Measurements from ENCODE around the gene HADHA.
"Not testable (repeated sequence)": the region's sequence is repeated elsewhere in the genome, so short reads cannot be mapped to it uniquely, and the experiment has no call there.

Gene HADHA

GRCh38 chr2:26166541-26166940 lies 77.9 kb downstream of the HADHA start:
- not testable (repeated sequence) for H3K9ac ChIP-seq (ENCODE audit: low read length); H3K4me1 ChIP-seq (ENCODE audit: control insufficient read depth, insufficient read depth, low read length)

GRCh38 chr2:26165403-26165802 lies 79.0 kb downstream of the HADHA start:
- Histone ChIP-seq H3K4me1 (ENCODE audit: control insufficient read depth, insufficient read depth, low read length) (no peaks in the 10 kb centered on the region), H3K4me3 (ENCODE audit: low read length) (no peak overlapping the region), H3K27me3 (ENCODE audit: control insufficient read depth, insufficient read depth, low read length) (no peaks in the 10 kb centered on the region), H3K9me3 (ENCODE audit: control insufficient read depth, low read length) (no peaks in the 10 kb centered on the region), H3K36me3 (ENCODE audit: control insufficient read depth, insufficient read depth, low read length) (no peaks in the 10 kb centered on the region), H3K9ac (ENCODE audit: low read length) (no peak overlapping the region)

More at GRCh38 chr2:26166541-26166940, 77.9 kb downstream of the HADHA start:
- H3K27me3 ChIP-seq (ENCODE audit: control insufficient read depth, insufficient read depth, low read length); H3K36me3 ChIP-seq (ENCODE audit: control insufficient read depth, insufficient read depth, low read length); H3K4me3 ChIP-seq (ENCODE audit: low read length); H3K9me3 ChIP-seq (ENCODE audit: control insufficient read depth, low read length): not testable (repeated sequence)

GRCh38 chr2:26164641-26165211 lies 79.7 kb downstream of the HADHA start:
- Histone ChIP-seq H3K4me3 (ENCODE audit: low read length) (no peak overlapping the region), H3K36me3 (ENCODE audit: control insufficient read depth, insufficient read depth, low read length) (no peaks in the 10 kb centered on the region), H3K9ac (ENCODE audit: low read length) (no peak overlapping the region), H3K4me1 (ENCODE audit: control insufficient read depth, insufficient read depth, low read length) (no peaks in the 10 kb centered on the region), H3K9me3 (ENCODE audit: control insufficient read depth, low read length) (no peaks in the 10 kb centered on the region), H3K27me3 (ENCODE audit: control insufficient read depth, insufficient read depth, low read length) (no peaks in the 10 kb centered on the region)

DNA sequence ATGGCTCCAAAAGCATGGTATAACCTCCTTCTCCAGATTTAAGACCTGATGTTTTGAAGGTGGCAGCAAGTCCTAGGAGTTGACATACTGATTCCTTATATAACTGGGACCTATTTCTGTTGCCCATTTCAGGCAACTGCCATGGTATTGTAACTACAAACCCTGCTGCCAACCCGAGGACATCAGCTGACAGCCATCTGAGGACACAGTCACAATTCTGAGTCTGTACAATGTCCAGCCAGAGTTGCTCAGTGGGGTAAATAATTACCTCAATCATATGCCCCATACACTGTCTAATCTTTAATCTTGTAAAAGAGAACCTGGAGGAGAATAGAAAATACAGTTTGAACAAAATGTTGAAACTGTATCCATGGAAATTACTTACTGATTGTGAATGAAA lies 80.2 kb downstream of the HADHA start:
- Histone ChIP-seq H3K4me1 (ENCODE audit: control insufficient read depth, insufficient read depth, low read length) (no peaks in the 10 kb centered on the region), H3K36me3 (ENCODE audit: control insufficient read depth, insufficient read depth, low read length) (no peaks in the 10 kb centered on the region), H3K4me3 (ENCODE audit: low read length) (no peak overlapping the region), H3K9ac (ENCODE audit: low read length) (no peak overlapping the region), H3K9me3 (ENCODE audit: control insufficient read depth, low read length) (no peaks in the 10 kb centered on the region), H3K27me3 (ENCODE audit: control insufficient read depth, insufficient read depth, low read length) (no peaks in the 10 kb centered on the region)

DNA sequence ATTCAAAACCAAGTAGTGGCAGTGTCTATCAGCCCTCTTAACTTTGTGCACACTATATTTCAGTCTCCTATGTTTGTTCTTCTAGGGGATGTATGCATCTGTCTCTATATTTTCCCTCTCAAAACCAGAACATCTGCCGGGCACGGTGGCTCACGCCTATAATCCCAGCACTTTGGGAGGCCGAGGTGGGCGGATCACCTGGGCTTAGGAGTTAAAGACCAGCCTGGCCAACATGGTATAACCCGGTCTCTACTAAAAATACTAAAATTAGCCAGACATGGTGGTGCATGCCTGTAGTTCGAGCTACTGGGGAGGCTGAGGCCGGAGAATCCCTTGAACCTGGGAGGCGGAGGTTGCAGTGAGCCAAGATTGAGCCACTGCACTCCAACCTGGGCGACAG lies 81.5 kb downstream of the HADHA start:
- H3K9ac ChIP-seq (ENCODE audit: low read length) = no peak overlapping the region
- no peaks in the 10 kb centered on the region for H3K4me1 ChIP-seq (ENCODE audit: control insufficient read depth, insufficient read depth, low read length)
- no peaks in the 10 kb centered on the region for H3K27me3 ChIP-seq (ENCODE audit: control insufficient read depth, insufficient read depth, low read length)
- H3K4me3 ChIP-seq (ENCODE audit: low read length) = no peak overlapping the region
- H3K36me3 ChIP-seq (ENCODE audit: control insufficient read depth, insufficient read depth, low read length) = no peaks in the 10 kb centered on the region
- H3K9me3 ChIP-seq (ENCODE audit: control insufficient read depth, low read length) = no peaks in the 10 kb centered on the region

DNA sequence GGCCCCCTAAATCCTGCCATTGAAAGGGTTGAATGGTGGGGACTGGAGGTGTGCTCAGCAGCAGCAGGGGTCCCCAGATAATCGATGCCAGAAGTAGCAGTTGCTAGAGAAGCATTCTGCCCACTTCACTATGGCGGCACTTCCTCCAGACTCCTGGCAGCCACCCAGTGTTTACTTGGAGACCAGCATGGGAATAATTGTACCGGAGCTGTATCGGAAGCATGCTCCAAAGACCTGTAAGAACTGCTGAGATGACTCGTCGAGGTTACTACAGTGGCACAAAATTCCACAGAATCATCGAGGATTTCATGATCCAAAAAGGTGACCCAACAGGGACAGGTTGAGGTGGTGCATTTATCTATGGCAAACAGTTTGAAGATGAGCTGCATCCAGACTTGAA lies 82.5 kb downstream of the HADHA start:
- H3K9me3 ChIP-seq (ENCODE audit: control insufficient read depth, low read length) = no peaks in the 10 kb centered on the region
- no peaks in the 10 kb centered on the region for H3K4me1 ChIP-seq (ENCODE audit: control insufficient read depth, insufficient read depth, low read length)
- H3K9ac ChIP-seq (ENCODE audit: low read length) = no peak overlapping the region
- no peaks in the 10 kb centered on the region for H3K36me3 ChIP-seq (ENCODE audit: control insufficient read depth, insufficient read depth, low read length)
- no peak overlapping the region for H3K4me3 ChIP-seq (ENCODE audit: low read length)
- no peaks in the 10 kb centered on the region for H3K27me3 ChIP-seq (ENCODE audit: control insufficient read depth, insufficient read depth, low read length)

DNA sequence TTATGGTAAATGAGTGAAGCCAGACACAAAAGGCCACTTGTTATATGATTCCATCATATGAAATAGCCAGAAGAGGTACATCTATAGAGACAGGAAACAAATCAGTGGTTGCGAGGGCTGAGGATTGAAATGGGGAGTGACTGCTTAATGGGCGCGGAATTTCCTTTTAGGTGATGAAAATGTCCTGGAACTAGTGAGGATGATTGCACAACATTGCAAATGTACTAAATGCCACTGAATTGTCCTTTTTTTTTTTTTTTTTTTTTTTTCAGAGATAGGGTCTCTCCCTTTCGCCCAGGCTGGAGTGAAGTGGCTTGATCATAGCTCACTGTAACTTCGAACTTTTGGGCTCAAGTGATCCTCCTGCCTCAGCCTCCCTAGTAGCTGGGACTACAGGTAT lies 86.9 kb downstream of the HADHA start:
- H3K36me3 ChIP-seq (ENCODE audit: control insufficient read depth, insufficient read depth, low read length) = no peaks in the 10 kb centered on the region
- no peak overlapping the region for H3K9ac ChIP-seq (ENCODE audit: low read length)
- H3K4me1 ChIP-seq (ENCODE audit: control insufficient read depth, insufficient read depth, low read length) = no peaks in the 10 kb centered on the region
- H3K9me3 ChIP-seq (ENCODE audit: control insufficient read depth, low read length) = no peaks in the 10 kb centered on the region
- H3K4me3 ChIP-seq (ENCODE audit: low read length) = no peak overlapping the region
- H3K27me3 ChIP-seq (ENCODE audit: control insufficient read depth, insufficient read depth, low read length) = no peaks in the 10 kb centered on the region

DNA sequence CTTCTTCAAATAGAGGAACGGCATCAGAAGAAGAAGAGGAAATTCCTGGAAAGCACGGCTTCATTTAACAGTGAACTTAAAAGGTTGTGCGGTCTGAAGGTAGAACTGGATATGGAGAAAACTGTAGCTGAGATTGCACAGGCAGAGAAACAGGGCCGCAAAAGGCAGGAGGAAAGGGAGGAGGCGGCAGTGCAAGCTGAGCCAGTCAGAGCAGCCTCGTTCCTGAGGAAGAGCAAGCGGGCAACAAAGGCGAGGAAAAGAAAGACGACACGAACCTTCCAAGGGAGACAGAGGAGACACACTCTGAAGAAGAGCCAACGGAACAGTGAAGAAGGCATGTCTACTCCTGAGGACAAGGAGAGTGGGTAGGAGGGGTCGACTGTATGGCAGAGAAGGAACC lies 94.2 kb downstream of the HADHA start:
- Histone ChIP-seq H3K4me1 (ENCODE audit: control insufficient read depth, insufficient read depth, low read length) (peaks cover 1% of the 10 kb centered on the region), H3K9me3 (ENCODE audit: control insufficient read depth, low read length) (no peaks in the 10 kb centered on the region), H3K27me3 (ENCODE audit: control insufficient read depth, insufficient read depth, low read length) (peaks cover 10% of the 10 kb centered on the region), H3K36me3 (ENCODE audit: control insufficient read depth, insufficient read depth, low read length) (no peaks in the 10 kb centered on the region), H3K9ac (ENCODE audit: low read length) (no peak overlapping the region), H3K4me3 (ENCODE audit: low read length) (no peak overlapping the region)

DNA sequence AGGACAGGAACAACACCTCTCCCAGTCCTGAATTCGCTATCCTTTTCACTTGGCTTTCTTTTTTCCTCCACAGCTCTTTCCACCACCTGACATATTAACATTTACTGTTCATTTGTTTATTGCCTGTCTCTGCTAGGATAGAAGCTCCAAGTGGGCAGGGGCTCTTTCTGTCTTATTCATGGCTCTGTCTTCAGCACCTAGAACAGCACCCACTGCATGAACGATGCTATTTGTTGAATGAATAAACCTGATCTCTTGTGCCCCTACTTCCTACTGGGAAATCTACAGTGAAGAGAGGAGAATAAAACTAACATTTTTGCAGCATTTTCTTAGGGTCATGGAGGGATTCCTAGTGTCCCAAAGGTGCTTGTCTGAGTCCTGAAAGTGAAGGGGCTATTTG lies 95.9 kb downstream of the HADHA start:
- H3K4me3 ChIP-seq (ENCODE audit: low read length) = no peak overlapping the region

DNA sequence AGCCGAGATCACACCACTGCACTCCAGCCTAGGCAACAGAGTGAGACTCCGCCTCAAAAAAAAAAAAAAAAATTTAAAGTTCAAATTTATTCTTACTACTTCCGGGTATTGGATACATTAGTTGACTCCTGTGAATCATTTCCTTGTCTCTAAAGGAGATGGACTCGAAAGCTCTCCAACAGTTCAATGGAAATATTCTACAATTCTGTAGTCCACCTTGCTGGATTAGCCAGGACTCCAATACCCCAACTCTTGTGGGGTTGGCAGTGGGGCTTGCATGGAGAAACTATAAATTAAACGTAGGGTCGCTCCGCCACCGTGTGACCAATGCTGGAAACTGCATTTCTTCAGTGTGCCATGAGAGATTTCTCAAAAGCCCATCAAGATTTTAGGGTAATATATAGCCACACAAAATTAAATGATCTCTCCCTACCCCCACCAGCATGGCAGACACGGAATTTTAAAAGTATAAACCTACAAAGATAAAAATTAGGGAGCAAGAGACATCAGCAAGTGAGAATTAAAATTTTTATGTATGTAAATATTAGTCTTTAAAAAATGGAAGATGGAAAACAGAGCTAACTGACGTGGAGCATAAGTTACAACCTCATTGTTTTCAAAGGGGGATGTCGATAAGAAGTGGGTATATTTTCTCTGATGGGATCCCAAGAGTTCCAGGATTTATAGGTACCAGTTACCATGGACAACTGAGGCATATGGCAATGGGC lies 99.3 kb downstream of the HADHA start:
- peak overlapping the region; percentile 53 for H3K9ac ChIP-seq (ENCODE audit: low read length)

More for the DNA sequence above, 95.9 kb downstream of the HADHA start:
- peaks cover 10% of the 10 kb centered on the region for H3K27me3 ChIP-seq (ENCODE audit: control insufficient read depth, insufficient read depth, low read length)
- H3K36me3 ChIP-seq (ENCODE audit: control insufficient read depth, insufficient read depth, low read length) = no peaks in the 10 kb centered on the region
- peaks cover 14% of the 10 kb centered on the region for H3K4me1 ChIP-seq (ENCODE audit: control insufficient read depth, insufficient read depth, low read length)
- no peaks in the 10 kb centered on the region for H3K9me3 ChIP-seq (ENCODE audit: control insufficient read depth, low read length)
- no peak overlapping the region for H3K9ac ChIP-seq (ENCODE audit: low read length)

GRCh38 chr2:26144031-26144430 lies 100.4 kb downstream of the HADHA start:
- H3K4me3 ChIP-seq (ENCODE audit: low read length) = no peak overlapping the region
- peaks cover 14% of the 10 kb centered on the region for H3K4me1 ChIP-seq (ENCODE audit: control insufficient read depth, insufficient read depth, low read length)
- H3K27me3 ChIP-seq (ENCODE audit: control insufficient read depth, insufficient read depth, low read length) = peaks cover 6% of the 10 kb centered on the region
- no peaks in the 10 kb centered on the region for H3K9me3 ChIP-seq (ENCODE audit: control insufficient read depth, low read length)
- no peak overlapping the region for H3K9ac ChIP-seq (ENCODE audit: low read length)
- H3K36me3 ChIP-seq (ENCODE audit: control insufficient read depth, insufficient read depth, low read length) = no peaks in the 10 kb centered on the region

More for the DNA sequence above, 99.3 kb downstream of the HADHA start:
- Histone ChIP-seq H3K27me3 (ENCODE audit: control insufficient read depth, insufficient read depth, low read length) (peaks cover 10% of the 10 kb centered on the region), H3K36me3 (ENCODE audit: control insufficient read depth, insufficient read depth, low read length) (no peaks in the 10 kb centered on the region), H3K4me3 (ENCODE audit: low read length) (peak overlapping the region; percentile 25), H3K9me3 (ENCODE audit: control insufficient read depth, low read length) (no peaks in the 10 kb centered on the region), H3K4me1 (ENCODE audit: control insufficient read depth, insufficient read depth, low read length) (peaks cover 14% of the 10 kb centered on the region)

- Histone ChIP-seq H3K27me3 (ENCODE audit: control insufficient read depth, insufficient read depth, low read length) (no peaks in the 10 kb centered on the region), H3K9me3 (ENCODE audit: control insufficient read depth, low read length) (no peaks in the 10 kb centered on the region), H3K4me3 (ENCODE audit: low read length) (no peak overlapping the region), H3K9ac (ENCODE audit: low read length) (no peak overlapping the region), H3K4me1 (ENCODE audit: control insufficient read depth, insufficient read depth, low read length) (peaks cover 14% of the 10 kb centered on the region), H3K36me3 (ENCODE audit: control insufficient read depth, insufficient read depth, low read length) (no peaks in the 10 kb centered on the region)
Observed at GRCh38 chr2:26141145-26141769, 103.2 kb downstream of the HADHA start.
